Uterus (tissue), 4 donors: ENCODE results near the gene MCM3AP. TPM values are rescaled to one million over a fixed set of nuclear protein-coding genes. Genes with fewer than 3 reads are reported as not detected.

Experiments used
- DNase-seq, 2 donors: peaks; one replicate each; pipeline ENCODE4 v3.0.0-alpha.2; 2019 to 2020
- H3K27ac ChIP-seq, 2 donors: fragments of 200-600 bp; sonication (generic); 1 replicate in 1 of 2; 2 replicates in 1 of 2; pipeline ENCODE4 v1.5.1; 2016 to 2018
- H3K27me3 ChIP-seq, 2 donors: fragments of 200-600 bp; sonication (generic); one replicate each; pipeline ENCODE4 v1.5.1; 2018 to 2019; ENCODE audit warnings: control low read depth in 1 of 2
- H3K36me3 ChIP-seq, 2 donors: fragments of 200-600 bp; sonication (generic); one replicate each; pipeline ENCODE4 v1.5.1; 2019; ENCODE audit warnings: control low read depth in 1 of 2
- H3K4me1 ChIP-seq, 2 donors: fragments of 200-600 bp; sonication (generic); one replicate each; pipeline ENCODE4 v1.5.1; 2018 to 2019; ENCODE audit warnings: control low read depth in 1 of 2
- H3K4me3 ChIP-seq, 2 donors: fragments of 200-600 bp; sonication (generic); 1 replicate in 1 of 2; 2 replicates in 1 of 2; pipeline ENCODE4 v1.5.1; 2018 to 2019; ENCODE audit warnings: mild to moderate bottlenecking in 1 of 2
- H3K9me3 ChIP-seq, 2 donors: fragments of 200-600 bp; sonication (generic); one replicate each; pipeline ENCODE4 v1.5.1; 2019; ENCODE audit warnings: control low read depth in 1 of 2
- CTCF ChIP-seq, 4 experiments: fragments of 200-600 bp in 2 of 4; fragments of 450-650 bp in 2 of 4; sonication (generic) in 2 of 4; IDR thresholded peaks; one replicate each; pipeline ENCODE4 v1.5.1; 2016 to 2019; ENCODE audit warnings: antibody characterized with exemption in 4 of 4, mild to moderate bottlenecking in 2 of 4, moderate library complexity in 1 of 4
- POLR2A ChIP-seq, 2 donors: fragments of 450-650 bp; IDR thresholded peaks; one replicate each; pipeline ENCODE4 v1.6.1; 2016; ENCODE audit warnings: antibody characterized with exemption in 2 of 2, mild to moderate bottlenecking in 1 of 2, moderate library complexity in 1 of 2
- intact Hi-C: fragments of 100-400 bp; cut with DNase I; formaldehyde crosslinking; loops from one replicate; pipeline ENCODE4 v1.15.1; 2023; ENCODE audit warnings: low total_unique reads
- total RNA-seq, 4 donors: library from RNA; depleted of rRNA in 3 of 4; stranded (reverse); fragments of >200 nt in 3 of 4; gene quantifications; one replicate each; pipeline versions ENCODE4 v1.1.0 to v1.2.4, GENCODE V29; 2014 to 2023
- donor health status: DM: yes; HTN: yes; CAD: no.

Gene MCM3AP
- total RNA-seq, 4 donors from 2014 or later: 24.1 to 128 (median 93.2) TPM

GRCh38 chr21:46218906-46219590 lies 66.4 kb downstream of the MCM3AP start:
- no peak overlapping the region for H3K27ac ChIP-seq
- intact Hi-C loops: no loop called here
- TF ChIP-seq CTCF (IDR thresholded peaks at IDR 0.05) (no peak), POLR2A (IDR thresholded peaks at IDR 0.05) (no peak)

GRCh38 chr21:46217511-46218196 lies 67.8 kb downstream of the MCM3AP start:
- Histone ChIP-seq H3K36me3 (no peaks in the 10 kb centered on the region), H3K9me3 (no peaks in the 10 kb centered on the region), H3K27ac (no peak overlapping the region), H3K4me1 (no peaks in the 10 kb centered on the region), H3K4me3 (no peak overlapping the region), H3K27me3 (no peaks in the 10 kb centered on the region)
- TF ChIP-seq POLR2A (IDR thresholded peaks at IDR 0.05) (no peak), CTCF (IDR thresholded peaks at IDR 0.05) (no peak)
- DNase-seq: peak in 1 of 2 donors; percentile 11
- intact Hi-C loops: no loop called here

More at GRCh38 chr21:46218906-46219590, 66.4 kb downstream of the MCM3AP start:
- Histone ChIP-seq H3K27me3 (no peaks in the 10 kb centered on the region), H3K4me1 (no peaks in the 10 kb centered on the region), H3K36me3 (no peaks in the 10 kb centered on the region), H3K4me3 (no peak overlapping the region), H3K9me3 (no peaks in the 10 kb centered on the region)
- DNase-seq: peak in 1 of 2 donors; percentile 9

- H3K27ac ChIP-seq: no peak overlapping the region
- no peak overlapping the region for H3K4me3 ChIP-seq
- H3K9me3 ChIP-seq: no peaks in the 10 kb centered on the region
- H3K27me3 ChIP-seq: no peaks in the 10 kb centered on the region
- H3K36me3 ChIP-seq: no peaks in the 10 kb centered on the region
- no peak for TF ChIP-seq CTCF (IDR thresholded peaks at IDR 0.05)
- no peak for TF ChIP-seq POLR2A (IDR thresholded peaks at IDR 0.05)
- DNase-seq: peak in 1 of 2 donors; percentile 10
- intact Hi-C loops: no loop called here
- H3K4me1 ChIP-seq: no peaks in the 10 kb centered on the region
Observed at GRCh38 chr21:46216132-46216747, 69.2 kb downstream of the MCM3AP start.

GRCh38 chr21:46215436-46216131 lies 69.8 kb downstream of the MCM3AP start:
- no peaks in the 10 kb centered on the region for H3K4me1 ChIP-seq
- peak in 1 of 2 donors; percentile 13 for DNase-seq
- intact Hi-C loops: no loop called here
- H3K4me3 ChIP-seq: no peak overlapping the region
- no peaks in the 10 kb centered on the region for H3K9me3 ChIP-seq
- TF ChIP-seq CTCF (IDR thresholded peaks at IDR 0.05): no peak
- no peak for TF ChIP-seq POLR2A (IDR thresholded peaks at IDR 0.05)
- H3K36me3 ChIP-seq: no peaks in the 10 kb centered on the region
- no peaks in the 10 kb centered on the region for H3K27me3 ChIP-seq
- no peak overlapping the region for H3K27ac ChIP-seq
